Pulmonary artery endothelial cell (primary cell): ENCODE data around the gene SLC8B1. TPM values are rescaled to one million over a fixed set of nuclear protein-coding genes. Genes with fewer than 3 reads are reported as not detected.

Source experiments
- DNase-seq: peaks from one replicate; pipeline ENCODE4 v3.0.0-alpha.2; 2011; ENCODE audit warnings: low read depth, low spot score
- total RNA-seq: library from RNA; depleted of rRNA; stranded (reverse); fragments of >200 nt; gene quantifications from 2 replicates; pipeline ENCODE4 v1.2.3, GENCODE V29; 2014

Gene SLC8B1
- total RNA-seq, 1 donor from 2014 or later = 10.4 TPM

- DNase-seq = no peak
Measured at GRCh38 chr12:113271853-113272561, 62.9 kb downstream of the SLC8B1 start.

DNA sequence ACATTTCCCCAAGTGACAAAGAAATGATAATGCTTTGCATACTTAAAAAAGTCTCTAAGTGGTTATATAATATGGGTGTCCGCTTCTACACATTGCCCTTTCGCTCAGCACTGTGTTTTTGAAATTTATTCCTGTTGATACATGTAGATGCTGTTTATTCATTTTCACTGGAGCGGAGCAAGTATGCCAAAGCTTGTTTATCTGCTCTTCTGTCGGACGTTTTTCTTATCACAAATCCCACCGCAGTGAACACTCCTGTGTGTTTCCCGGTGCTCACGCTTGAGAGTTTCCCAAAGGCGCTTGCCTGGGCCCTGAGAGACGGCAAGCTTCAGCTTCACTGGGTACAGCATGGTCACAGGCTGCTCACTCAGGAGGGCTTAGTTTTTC is 63.5 kb downstream of the SLC8B1 start:
- no peak for DNase-seq

GRCh38 chr12:113270709-113271009 is 64.2 kb downstream of the SLC8B1 start:
- no peak for DNase-seq

- DNase-seq = no peak
Measured at GRCh38 chr12:113269257-113269943, 65.5 kb downstream of the SLC8B1 start.

DNA sequence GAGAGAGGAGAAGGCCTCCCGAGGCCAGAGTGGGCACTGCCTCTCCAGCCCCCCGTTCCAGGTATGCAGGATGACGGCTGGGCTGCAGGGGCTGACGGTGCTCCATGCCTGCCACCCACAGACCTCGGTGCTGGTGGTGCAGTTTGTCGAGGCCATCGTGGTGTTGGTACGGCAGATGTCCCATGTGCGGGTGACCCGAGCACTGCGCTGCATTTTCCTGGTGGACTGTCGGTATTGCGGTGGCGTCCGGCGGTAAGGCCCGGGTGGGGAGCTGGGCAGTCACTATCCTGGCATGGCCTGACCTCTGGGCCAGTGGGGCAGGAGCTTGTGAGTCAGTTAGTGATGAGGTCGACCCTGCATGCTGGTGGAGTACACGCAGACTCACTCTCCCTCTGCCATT is 66.3 kb downstream of the SLC8B1 start:
- no peak for DNase-seq

GRCh38 chr12:113268136-113268535 is 66.8 kb downstream of the SLC8B1 start:
- no peak for DNase-seq

DNA sequence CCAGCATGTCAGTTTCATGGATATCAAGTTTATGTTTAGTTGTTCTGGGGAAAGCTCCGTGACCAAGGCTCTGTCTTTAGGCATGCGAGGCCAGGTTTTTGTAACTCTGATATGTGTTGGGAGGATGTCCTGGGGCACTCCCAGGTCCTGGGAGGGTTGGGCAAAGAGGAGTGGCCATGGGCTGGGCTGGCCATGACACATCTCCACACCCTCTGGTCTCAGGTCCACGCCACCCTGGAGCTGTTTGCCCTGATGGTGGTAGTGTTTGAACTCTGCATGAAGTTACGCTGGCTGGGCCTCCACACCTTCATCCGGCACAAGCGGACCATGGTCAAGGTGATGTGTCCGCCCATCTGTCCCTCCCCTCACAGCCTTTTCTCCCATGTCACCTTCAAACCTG is 67.3 kb downstream of the SLC8B1 start:
- DNase-seq = no peak

DNA sequence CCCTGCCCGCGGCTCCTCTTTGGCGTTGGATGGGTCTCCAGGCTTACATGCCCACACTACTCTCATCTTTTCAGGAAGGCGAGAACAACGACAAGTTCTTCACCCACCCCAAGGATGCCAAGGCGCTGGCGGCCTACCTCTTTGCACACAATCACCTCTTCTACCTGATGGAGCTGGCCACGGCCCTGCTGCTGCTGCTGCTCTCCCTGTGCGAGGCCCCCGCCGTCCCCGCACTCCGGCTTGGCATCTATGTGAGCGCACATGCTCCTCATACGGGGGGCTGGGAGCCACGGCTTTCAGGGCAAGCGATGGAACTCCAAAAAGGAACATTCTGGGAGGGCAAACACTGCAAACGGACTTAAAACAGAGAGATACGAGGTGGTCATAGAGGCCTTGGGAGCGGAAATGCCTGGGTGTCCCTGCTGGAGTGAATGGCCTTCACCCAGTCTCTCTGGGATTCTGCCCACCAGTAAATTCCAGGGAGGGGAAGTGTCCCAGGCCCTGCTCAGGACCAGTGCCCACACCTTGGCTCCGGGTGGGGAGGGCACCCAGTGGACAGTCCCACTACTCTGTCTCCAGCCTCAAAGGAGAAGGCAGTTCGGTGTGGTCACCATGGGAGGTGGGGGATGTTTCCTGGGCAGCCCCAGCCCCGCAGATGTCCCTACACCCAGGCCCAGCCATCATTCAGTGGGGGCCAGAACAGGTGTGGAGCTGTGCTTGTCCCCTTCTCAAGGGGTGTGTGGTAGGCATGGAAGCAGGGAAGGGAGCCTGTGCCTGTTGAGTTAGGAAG is 68.6 kb downstream of the SLC8B1 start:
- DNase-seq = no peak

DNA sequence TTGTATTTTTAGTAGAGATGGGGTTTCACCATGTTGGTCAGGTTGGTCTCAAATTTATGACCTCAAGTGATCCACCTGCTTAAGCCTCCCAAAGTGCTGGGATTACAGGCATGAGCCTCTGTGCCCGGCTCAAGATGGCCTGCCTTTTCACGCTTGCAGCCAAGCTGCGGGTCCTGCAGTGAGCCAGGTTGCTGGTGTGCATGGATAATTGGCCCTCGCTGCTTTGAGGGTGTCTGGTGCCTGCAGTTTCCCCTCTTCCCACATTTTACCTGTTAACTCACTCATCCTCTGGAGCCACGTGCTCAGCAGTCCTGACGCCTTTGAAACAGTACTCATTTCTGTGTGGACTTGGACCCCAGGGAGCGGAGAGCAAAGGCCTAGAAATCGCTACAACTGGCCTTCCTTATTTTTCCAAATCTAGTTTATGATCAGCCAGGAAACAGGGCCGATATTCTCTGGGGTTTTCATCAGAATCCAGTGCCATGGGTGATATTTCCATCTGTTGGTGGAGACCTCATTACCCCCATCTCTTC is 71.4 kb downstream of the SLC8B1 start:
- DNase-seq = no peak

DNA sequence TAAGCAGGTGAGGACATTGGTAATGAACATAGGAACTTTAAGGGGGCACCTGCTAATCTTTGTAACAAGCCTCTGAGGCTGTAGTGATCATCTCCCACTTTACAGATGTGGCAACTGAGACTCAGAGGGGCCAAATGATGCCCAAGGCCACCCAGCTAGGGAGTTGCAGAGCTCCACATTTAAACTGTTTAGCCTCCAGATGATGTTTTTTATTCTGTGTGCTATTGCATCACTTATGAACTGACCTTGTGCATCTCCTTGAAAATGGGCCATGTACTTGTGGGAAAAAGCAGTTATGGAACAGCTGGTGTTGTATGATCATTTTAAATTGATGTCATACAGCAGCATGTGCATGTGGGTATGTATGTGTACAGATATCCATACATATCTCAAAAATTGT is 72.2 kb downstream of the SLC8B1 start:
- DNase-seq = no peak

DNA sequence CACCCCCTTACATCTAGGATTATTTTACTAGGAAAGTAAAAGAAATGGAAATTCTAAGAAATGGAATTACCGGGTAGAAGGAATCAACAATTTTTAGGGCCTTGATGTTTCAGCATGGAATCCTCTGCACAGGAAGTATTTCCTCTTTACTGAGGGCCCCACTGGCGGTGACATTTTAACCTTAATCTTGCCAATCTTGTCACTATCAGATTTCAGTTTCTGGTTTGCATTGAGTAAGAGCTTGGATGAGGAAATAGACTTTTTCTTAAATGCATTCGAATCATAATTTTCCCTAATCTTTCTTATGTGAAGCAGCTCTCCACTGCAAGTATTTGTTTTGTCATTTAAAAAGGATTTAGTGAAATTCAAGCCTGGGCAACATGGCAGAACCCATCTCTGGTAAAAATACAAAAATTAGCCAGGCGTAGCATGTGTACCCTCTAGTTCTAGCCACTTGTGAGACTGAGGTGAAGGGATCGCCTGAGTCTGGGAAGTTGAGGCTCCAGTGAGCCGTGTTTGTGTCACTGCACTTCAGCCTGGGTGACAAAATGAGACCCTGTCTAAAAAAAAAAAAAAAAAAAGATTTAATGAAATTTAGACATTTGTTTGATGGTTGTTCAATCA is 73.0 kb downstream of the SLC8B1 start:
- DNase-seq = no peak

DNA sequence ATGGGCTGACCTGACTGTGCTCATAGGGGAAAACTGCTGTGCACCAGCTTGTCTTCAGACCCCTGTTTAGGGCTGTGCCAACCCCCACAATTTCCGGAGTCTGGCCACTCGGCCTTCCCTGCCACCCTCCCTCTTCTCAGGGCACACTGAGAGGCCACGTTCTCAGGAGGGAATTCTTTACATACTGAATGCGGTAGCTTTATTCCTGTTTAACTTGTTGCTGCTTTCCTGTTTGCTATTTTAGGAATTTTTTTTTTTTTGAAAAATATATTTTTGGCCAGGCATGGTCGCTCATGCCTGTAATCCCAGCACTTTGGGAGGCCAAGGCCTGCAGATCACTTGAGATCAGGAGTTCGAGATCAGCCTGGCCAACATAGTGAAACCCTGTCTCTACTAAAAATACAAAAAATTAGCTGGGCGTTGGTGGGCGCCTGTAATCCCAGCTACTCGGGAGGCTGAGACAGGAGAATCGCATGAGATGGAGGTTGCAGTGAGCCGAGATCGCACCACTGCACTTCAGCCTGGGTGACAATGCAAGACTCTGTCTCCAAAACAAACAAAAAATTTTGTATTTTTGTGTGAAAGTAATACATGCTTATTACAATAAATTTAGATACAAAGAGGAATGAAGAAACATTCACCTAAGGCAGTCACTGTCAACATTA is 74.1 kb downstream of the SLC8B1 start:
- no peak for DNase-seq

- no peak for DNase-seq
Measured at GRCh38 chr12:113260127-113260526, 74.8 kb downstream of the SLC8B1 start.

DNA sequence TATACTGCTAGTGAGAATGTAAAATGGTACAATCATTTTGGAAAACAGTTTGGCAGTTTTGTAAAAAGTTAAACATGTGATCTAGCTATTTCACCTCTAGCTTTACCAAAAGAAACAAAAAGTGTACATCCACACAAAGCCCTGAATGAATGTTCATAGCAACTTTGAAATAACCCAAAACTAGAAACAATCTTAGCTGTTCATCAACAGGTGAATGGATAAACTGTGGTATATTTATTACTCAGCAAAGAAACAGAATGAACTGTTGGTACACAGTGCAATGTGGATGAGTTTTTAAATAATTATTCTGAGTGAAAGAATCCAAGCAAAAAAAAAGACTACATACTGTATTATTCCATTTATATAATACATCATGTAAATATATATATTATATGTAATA is 77.3 kb downstream of the SLC8B1 start:
- no peak for DNase-seq

GRCh38 chr12:113254298-113254697 is 80.6 kb downstream of the SLC8B1 start:
- no peak for DNase-seq

DNA sequence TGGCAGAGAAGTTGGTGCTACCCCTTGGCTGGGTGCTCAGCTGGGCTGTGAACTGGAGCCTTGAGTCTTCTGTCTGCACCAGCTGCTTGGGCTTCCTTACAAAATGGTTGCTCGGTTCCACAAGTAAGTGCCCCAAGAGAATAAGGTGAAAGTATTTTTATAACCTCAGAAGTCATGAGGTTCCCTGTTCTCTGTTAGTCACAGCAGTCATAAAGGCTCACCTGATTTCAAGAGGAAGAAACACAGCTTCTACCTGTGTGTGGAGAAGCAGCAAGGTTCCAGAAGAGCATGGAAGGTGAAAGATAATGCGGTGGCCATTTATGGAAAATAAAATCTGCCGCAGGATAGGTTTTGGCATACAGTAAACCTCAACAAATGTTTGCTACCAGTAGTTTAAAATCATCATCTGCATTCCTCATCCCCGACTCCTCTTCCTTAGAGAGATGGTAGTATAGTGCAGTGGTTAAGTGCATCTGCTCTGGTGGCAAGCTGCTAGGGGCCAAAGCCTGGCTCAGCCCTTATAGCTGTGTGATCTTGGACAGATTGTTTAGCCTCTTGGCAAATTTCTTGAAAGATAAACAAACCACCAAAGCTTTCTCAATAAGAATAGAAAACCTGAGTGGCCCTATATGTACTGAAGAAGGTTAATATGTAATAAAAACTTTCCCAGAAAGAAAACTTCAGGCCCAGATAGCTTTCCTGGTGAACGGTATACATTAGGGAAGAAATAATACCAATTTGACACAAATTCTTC is 81.2 kb downstream of the SLC8B1 start:
- no peak for DNase-seq

GRCh38 chr12:113252494-113252893 is 82.4 kb downstream of the SLC8B1 start:
- no peak for DNase-seq

- no peak for DNase-seq
Measured at GRCh38 chr12:113251404-113252070, 83.4 kb downstream of the SLC8B1 start.

DNA sequence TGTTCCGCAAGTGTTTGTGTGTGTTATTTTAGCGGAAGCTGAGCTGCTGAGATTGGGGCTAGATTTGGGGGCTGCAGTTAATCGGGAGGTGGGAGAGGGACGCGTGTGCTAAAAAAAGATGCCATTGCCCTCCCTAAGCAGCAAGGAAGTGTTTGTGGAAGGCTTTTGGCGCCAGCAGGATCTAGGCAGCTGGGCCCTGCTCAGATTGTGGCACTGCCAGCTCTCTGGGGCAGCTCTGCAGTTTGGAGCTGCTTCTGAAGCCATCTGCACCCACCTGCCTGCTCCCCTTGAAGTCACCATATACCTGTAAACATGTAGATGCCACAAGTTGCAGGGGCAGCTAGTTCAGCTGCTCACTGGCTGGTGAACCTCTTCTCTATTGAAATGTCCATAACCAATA is 84.9 kb downstream of the SLC8B1 start:
- no peak for DNase-seq

DNA sequence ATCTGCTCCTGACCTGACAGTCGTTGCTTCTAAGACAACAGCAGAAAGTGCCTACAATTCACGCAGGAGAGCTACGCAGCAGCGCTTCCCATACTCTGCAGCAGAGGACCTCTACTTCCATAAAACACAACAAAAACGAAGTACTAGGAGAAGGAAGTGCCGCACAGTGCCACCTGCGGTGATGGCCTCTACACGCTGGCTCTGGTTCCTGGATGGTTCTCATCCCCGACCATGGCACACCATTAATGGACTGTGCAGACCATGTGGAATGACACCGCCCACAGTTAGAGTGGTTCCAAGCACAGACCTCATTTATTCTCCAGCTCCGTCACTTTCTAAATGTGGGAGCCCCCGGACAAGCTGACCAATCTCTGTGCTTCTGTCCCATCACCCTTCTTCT is 85.4 kb downstream of the SLC8B1 start:
- DNase-seq = no peak
